ENCODE measurements around the gene RCAN2.

- no peak for TF ChIP-seq EZH2 (IDR thresholded peaks at IDR 0.05; ENCODE audit: borderline replicate concordance, low read depth, low read length, poor library complexity, severe bottlenecking)
- TF ChIP-seq, protein P1, sequence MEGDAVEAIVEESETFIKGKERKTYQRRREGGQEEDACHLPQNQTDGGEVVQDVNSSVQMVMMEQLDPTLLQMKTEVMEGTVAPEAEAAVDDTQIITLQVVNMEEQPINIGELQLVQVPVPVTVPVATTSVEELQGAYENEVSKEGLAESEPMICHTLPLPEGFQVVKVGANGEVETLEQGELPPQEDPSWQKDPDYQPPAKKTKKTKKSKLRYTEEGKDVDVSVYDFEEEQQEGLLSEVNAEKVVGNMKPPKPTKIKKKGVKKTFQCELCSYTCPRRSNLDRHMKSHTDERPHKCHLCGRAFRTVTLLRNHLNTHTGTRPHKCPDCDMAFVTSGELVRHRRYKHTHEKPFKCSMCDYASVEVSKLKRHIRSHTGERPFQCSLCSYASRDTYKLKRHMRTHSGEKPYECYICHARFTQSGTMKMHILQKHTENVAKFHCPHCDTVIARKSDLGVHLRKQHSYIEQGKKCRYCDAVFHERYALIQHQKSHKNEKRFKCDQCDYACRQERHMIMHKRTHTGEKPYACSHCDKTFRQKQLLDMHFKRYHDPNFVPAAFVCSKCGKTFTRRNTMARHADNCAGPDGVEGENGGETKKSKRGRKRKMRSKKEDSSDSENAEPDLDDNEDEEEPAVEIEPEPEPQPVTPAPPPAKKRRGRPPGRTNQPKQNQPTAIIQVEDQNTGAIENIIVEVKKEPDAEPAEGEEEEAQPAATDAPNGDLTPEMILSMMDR (conservative IDR thresholded peaks at IDR 0.05; ENCODE audit: low read depth, low read length), result no peak
Observed at GRCh38 chr6:46265373-46265772, 225.9 kb downstream of the RCAN2 start.

All from A673 (cell line).